Measurements from ENCODE around the gene CIAO2B. TPM values are rescaled to one million over a fixed set of nuclear protein-coding genes. Genes with fewer than 3 reads are reported as not detected.

CIAO2B gene
- total and polyA plus RNA-seq, 2 donors (not counting 3 experiments of a cell fraction or from before 2014, with no cell fraction given): 78.7 to 314 TPM

- POLR2A ChIA-PET: no interaction called here
- Histone ChIP-seq H3K9me1 (replicated peaks; ENCODE audit: control insufficient read depth, extremely low read depth, insufficient read depth, low read length) (no peaks in the 10 kb centered on the region), H2AFZ (ENCODE audit: low read depth, low read length) (no peak overlapping the region), H3K4me1 (ENCODE audit: control insufficient read depth, extremely low read depth, insufficient read depth, low read length) (no peaks in the 10 kb centered on the region), H3K9me3 (replicated peaks; ENCODE audit: control insufficient read depth, insufficient read depth, low read length) (no peaks in the 10 kb centered on the region), H3K36me3 (ENCODE audit: control insufficient read depth in 2 of 2, extremely low read depth in 1 of 2, insufficient read depth in 2 of 2, low read length in 2 of 2) (no peaks in the 10 kb centered on the region), H3K27me3 (ENCODE audit: control insufficient read depth in 2 of 2, insufficient read depth in 2 of 2, low read length in 2 of 2) (peaks cover 1 to 2% of the 10 kb centered on the region in 2 experiments), H4K20me1 (replicated peaks; ENCODE audit: control insufficient read depth, extremely low read depth, insufficient read depth, low read length) (no peaks in the 10 kb centered on the region), H3K27ac (ENCODE audit: insufficient read depth, low read depth, low read length) (no peak overlapping the region), H3K9ac (replicated peaks; ENCODE audit: extremely low read depth, insufficient read depth, low read length) (no peak overlapping the region), H3K4me3 (replicated peaks in 1 of 3; ENCODE audit: insufficient read depth in 1 of 3, low read depth in 1 of 3, low read length in 3 of 3) (no peak overlapping the region), H3K4me2 (ENCODE audit: insufficient read depth, low read length) (no peak overlapping the region), H3K79me2 (ENCODE audit: control insufficient read depth, insufficient read depth, low read length) (no peaks in the 10 kb centered on the region)
- DNase-seq (ENCODE audit: low read depth, low spot score): no peak
- CTCF ChIA-PET: interaction anchor here (1.6 to 4.7 kb wide), 3 partner anchors 12 to 195 kb away, joined by 3 to 26 read pairs (median 6); no protein-coding TSS in a partner anchor
- no peak for FAIRE-seq
- intact Hi-C loops (cut with micrococcal nuclease) (loop anchor here (10.0 kb wide), 1 partner anchor 435 kb away; the partner anchor contains the start of gene TPPP3), dilution Hi-C loops (cut with MboI; ENCODE audit: extremely low pct_ligation_motif_present, low sequenced_read_pairs) (no loop called here)
- no peak for TF ChIP-seq CTCF (IDR thresholded peaks at IDR 0.05; ENCODE audit: extremely low read depth in 1 of 2, insufficient read depth in 1 of 2, low read depth in 1 of 2, low read length in 2 of 2)
- no peak for TF ChIP-seq MYC (IDR thresholded peaks at IDR 0.05; ENCODE audit: low read depth, low read length)
- TF ChIP-seq FOS (IDR thresholded peaks at IDR 0.05; ENCODE audit: borderline replicate concordance, insufficient read depth, low read length): no peak
- TF ChIP-seq MAX (IDR thresholded peaks at IDR 0.05; ENCODE audit: insufficient read depth, insufficient read length): no peak
- TF ChIP-seq POLR2AphosphoS5 (IDR thresholded peaks at IDR 0.05; ENCODE audit: insufficient read depth, low read depth, low read length): no peak
- no peak for TF ChIP-seq POLR2A (IDR thresholded peaks at IDR 0.05; ENCODE audit: low read depth, low read length)
- no peak for TF ChIP-seq GATA2 (IDR thresholded peaks at IDR 0.05; ENCODE audit: insufficient read depth, insufficient read length, low read depth, low read length)
- TF ChIP-seq JUN (IDR thresholded peaks at IDR 0.05; ENCODE audit: borderline replicate concordance, insufficient read depth, insufficient read length, low read depth): no peak
- no peak for TF ChIP-seq EZH2 (IDR thresholded peaks at IDR 0.05; ENCODE audit: borderline replicate concordance, low read depth, low read length, severe bottlenecking)
- BruUV-seq (replicated peaks): no TSS peak
Measured at GRCh38 chr16:66959704-66960161, 25.5 kb upstream of the CIAO2B start.
